Measurements from ENCODE around the gene TMEM232. TPM values are rescaled to one million over a fixed set of nuclear protein-coding genes. Genes with fewer than 3 reads are reported as not detected.

The TMEM232 gene
- 0.45 and 2.2 TPM in 2 replicates for total RNA-seq

GRCh38 chr5:110726249-110727024 is at the start of gene TMEM232:
Gene TMEM232, minus strand, starts transcription at chr5:110726671. Its CDS starts 59,319 bp downstream, at chr5:110667352.

GRCh38 chr5:110738812-110739651 is 12.6 kb upstream of the TMEM232 start, which contains the start of gene SLC25A46:
Gene SLC25A46, plus strand, starts transcription at chr5:110739007. Its CDS starts 113 bp downstream, at chr5:110739120.

Other genes starting within 250 kb of the TMEM232 start
- gene SLC25A46, start 12.3 kb upstream of the TMEM232 start, total RNA-seq: 41.0 and 44.7 TPM in 2 replicates